HG03159 (cell line): ENCODE results near the gene SAMD4B.
"Not testable (repeated sequence)": the region's sequence is repeated elsewhere in the genome, so short reads cannot be mapped to it uniquely, and the experiment has no call there.

Source experiments
- ATAC-seq: cut with Tn5 transposase; IDR thresholded peaks from one replicate; pipeline ENCODE4 v1.9.1; 2021; ENCODE audit warnings: mild to moderate bottlenecking, moderate library complexity; ENCODE audit not compliant: unreplicated experiment

Gene SAMD4B

DNA sequence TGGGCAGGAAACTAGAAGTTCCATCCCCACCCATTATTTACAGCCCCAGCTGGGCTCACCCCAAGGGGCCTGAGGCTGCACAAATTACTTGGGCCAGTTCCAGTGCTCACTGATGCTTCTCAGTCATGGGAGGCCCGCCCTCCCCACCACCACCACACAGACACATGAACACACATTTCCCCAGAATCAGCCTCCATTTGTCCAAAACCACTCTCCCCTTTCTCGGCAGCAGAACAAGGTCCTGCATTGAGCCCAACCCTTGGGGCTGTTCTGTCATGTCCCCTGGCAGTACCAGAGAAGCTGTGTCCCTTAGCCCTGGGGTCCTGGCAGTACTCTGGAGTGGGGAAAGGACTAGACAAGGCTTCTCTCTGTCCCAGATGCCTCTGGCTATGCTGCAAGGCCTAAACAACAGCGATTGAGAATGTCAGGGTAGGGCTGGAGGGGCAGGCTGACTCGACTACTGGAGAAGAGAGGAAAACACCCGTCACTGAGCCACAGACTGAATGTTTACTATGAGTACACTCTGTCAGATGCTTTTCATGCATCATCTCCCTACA, 21.8 kb downstream of the SAMD4B start:
- no peak for ATAC-seq

DNA sequence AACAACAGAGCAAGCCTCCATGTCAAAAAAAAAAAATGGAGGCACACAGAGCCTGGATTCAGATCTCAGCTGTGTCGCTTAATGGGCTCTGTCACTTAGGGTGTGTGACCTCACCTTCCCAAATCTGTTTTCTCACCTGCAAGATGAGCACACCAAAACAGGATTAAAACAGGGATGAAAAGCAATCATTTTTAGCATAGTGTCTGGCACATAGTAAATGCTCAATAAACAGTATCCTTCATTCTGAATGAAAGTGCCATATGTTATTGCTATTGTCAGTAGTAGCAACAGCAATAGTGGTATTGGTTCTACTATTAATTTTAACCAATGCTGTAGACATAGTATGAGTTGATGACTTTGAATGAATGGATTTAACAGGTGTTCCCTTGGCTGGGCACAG, 23.3 kb downstream of the SAMD4B start:
- no peak for ATAC-seq

DNA sequence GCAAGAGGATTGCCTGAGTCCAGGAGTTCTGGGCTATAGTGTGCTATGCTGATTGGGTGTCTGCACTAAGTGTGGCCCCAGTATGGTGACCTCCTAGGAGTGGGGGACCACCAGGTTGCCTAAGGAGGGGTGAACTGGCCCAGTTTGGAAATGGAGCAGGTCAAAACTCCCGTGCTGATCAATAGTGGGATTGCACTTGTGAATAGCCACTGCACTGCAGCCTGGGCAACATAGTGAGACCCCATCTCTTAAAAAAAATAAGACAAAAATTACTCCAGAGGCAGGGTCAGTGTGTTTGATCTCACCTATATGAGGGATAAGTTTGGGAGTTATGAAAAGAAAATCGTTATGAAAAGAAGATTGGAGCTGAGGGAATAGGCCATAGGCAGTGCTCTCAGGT, 27.0 kb downstream of the SAMD4B start:
- ATAC-seq = no peak

DNA sequence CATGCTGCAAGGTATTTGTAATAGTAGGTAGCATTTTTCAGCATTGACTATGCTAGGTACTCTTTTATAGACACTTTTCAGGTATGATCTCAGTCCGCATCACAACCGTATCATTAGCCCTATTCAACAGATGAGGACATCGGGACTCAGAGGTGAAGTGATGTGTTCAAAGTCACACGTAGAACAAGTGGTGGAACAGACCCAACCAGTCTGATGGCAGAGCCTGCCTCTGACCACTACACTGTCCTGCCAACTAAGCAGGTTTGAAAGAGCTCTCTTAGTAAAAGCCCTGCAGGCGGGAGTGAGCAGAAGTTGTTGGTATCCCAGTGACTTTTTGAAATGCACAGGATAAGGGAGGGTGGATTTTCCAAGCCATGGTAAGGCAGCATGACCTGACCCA, 28.5 kb downstream of the SAMD4B start:
- ATAC-seq = no peak

DNA sequence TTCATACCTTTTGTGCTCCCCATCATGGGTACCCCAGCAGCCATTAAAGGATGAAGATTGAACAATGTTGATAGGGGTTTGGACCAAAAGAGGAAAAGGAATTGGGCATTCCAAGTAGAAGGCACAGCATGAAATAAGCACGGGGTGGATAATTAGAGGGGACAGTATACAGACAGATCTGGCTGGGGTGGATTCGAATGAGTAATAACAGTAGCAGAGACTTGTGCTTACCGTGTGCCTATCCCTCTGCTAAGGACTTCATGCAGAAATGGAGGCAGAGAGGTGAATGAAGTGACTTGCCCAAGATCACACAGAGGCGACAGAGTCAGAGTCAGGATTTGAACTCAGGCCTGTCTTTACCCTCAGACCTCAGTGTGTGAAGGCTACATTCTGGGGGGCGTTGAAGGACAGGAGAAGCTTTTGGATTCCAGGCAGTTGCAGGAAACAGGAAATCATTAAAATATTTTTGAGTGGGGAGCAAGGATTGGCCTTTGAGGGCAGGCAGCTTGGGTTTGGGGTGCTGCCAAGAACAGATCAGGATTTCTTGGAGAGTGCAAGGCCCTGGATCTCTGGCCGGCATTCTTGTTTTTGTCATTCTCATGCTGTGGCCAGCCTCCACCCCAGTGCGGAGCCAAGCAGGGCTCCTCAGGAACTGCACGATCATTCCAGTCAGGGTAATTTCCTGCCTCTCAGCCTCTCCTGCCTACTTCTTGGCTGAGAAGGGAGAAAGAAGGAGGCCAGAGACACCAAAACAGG, 30.0 kb downstream of the SAMD4B start:
- ATAC-seq = no peak

DNA sequence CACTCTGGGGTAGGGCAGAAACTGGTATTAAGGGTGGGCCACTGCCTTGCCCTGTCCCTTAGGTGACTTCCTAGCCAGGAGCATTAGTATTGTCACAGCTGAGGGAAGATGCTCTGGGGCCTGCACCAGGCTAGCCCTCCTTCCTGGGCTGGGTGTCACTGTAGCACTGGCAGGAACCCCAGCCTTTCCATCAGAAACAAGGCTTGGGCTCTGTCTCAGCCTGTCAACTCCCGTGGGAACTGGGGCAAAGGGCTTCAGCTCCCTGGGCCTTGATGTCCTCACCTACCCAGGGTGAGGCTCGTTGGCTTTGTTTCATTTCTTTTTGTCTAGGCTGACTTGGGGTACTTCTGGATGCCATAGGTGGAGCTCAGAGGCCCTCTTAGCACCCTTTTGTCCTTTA, 30.7 kb downstream of the SAMD4B start:
- no peak for ATAC-seq

DNA sequence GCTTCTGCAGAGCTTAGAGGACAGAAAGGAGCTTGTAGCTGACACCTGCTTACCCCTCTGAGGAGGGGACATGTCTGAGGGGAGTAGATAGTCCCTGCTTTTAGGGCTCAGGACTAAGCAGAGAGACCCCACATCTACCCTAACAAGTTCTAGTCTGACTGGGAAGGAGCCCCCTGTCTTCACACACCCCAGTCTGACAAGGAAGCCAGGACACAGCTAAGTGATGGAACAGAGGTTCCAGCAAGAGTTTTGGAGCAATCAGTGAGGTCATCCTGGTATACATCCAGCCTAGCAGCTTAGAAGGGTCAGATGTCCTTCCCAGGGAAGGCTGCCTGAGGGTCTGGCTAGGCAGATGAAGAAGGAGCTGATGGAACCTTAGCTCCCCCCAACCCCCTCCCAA, 33.7 kb downstream of the SAMD4B start:
- ATAC-seq = no peak

DNA sequence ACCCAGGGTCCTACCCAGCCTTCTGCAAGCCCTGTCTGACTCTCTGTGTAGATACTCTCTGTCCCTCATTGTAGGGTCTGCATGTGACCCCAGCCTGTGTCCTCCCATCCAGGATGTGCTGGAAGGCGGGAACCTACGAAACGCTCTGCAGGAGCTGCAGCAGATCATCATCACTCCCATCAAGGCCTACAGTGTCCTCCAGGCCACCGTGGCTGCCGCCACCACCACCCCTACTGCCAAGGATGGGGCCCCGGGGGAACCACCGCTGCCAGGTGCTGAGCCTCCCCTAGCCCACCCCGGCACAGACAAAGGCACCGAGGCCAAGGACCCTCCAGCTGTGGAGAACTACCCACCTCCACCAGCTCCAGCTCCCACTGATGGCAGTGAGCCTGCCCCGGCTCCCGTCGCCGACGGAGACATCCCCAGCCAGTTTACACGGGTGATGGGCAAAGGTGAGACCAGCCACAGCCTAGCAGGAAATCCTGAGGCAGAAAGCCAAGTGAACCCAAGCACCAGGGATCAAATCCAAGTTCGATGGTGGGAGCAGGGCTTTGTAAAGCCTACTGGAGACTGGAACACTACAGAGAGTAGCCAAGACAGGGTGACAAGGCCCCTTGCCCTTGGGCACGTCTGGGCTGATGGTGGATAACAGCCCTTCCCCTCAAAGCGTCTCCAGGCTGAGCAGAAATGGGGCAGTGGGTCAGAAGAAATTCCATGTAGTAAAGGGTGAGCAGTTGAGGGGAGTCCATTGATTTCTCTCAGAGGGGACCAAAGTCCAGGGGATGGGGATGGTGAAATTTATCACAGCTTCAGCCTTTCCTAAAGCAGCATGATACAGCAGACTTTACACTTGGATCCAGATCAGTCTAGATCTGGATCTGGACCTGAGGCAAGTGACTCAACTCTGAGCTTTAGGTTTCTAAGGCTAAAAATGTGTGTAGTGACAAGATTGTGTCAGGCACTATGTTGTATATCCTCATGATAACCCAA, 35.4 kb downstream of the SAMD4B start:
- ATAC-seq = no peak

DNA sequence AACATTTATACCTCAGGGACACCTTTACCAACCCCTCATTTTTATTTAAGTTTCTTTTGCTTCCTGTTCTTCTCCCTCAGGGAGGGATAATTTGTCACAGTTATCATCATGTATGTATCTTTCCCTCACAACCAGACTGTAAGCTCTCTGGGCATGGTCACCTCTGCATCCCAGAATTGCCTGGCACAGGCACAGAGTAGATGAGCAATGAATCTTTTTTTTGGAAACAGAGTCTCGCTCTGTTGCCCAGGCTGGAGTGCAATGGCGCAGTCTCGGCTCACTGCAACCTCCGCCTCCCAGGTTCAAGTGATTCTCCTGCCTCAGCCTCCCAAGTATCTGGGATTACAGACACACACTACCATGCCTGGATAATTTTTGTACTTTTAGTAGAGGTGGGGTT, 37.1 kb downstream of the SAMD4B start:
- not testable (repeated sequence) for ATAC-seq

DNA sequence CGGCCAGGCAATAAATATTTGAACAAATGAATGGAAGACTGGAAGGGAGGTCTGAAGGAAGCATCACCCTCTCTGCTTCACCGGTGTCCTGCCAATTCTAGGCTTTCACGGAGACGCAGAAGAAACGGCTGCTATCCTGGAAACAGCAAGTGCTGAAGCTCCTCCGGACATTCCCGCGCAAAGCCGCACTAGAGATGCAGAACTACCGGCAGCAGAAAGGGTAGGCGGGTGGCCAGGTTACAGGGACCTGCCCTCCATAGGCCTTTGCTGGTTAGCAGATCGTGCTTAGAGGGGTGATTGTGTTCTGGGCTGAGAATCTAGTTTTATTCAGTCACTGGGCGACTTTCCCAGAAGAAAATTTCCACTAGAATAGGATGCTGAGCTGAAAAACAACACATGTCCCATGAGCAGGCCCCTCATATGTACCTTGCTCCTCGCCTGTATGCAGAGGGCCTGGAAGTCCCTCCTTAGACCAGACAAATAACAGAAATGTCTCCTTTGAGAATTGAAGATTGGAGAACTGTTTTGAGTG, 37.7 kb downstream of the SAMD4B start:
- ATAC-seq = no peak

DNA sequence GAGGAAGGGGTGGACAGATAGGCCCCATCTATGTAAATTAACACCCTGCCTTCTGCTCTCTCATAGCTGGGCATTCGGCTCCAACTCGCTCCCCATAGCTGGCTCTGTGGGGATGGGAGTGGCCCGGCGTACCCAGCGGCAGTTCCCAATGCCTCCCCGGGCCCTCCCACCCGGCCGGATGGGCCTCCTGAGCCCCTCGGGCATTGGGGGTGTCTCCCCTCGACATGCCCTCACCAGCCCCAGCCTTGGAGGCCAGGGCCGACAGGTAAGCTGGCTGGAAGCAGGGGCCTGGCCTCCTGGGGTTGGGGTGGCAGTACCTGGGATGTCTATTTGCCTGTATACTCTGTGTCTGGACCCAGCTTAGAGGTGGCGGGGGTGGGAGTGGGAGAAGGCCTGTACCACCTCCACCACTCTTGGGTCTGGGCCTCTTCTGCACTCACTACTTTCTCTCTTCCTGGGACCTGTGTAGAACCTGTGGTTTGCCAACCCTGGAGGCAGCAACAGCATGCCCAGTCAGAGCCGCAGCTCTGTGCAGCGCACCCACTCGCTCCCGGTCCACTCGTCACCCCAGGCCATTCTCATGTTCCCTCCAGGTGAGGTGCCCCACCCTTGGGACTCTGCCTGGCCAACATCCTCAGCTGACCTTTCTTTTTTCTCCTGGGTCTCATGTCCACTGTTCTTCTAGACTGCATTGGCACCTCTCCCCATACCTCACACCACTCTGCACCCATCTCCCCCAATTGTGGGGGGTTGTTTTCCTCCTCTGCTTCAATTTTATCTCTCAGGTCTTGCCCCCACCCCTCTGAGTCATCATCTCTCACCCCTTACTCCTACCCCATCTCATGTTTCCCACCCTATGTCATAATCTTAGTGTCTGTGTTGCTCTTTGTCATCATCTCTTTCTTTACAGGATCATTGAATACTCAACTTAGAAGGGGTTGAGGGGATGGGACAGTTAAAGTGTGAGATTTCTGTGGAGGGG, 38.6 kb downstream of the SAMD4B start:
- no peak for ATAC-seq

DNA sequence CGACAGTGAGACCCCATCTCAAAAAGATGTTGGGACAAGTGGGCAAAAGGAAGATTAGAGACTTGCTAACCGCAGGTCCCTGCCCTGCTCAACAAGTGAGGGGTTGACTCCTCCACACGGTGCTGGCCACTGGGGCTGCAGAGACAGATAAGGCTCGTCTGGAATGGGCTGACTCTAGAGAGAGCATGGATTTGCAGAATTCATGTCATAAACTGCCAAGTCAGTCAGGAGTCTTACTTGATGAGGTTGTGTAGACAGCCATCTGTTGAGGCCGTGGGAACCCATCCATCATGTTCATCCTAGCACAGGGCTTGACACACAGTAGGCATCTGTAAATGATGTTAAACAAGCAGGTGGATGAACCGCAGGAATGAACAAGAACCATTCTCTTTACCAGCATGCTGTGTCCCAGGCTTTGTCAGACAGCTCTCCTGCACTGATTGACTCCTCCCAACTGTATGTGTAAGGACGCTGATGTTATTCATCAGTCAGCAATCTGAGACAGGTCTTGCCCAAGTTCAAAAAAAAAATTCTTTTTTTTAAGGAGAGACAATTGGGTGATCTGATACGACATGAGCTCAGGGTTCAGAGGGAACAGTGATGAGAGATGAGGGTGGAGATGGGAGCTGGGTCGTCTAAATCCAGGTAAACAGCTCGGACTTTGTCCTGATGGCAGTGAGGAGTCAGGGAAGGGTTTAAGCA, 39.8 kb downstream of the SAMD4B start:
- no peak for ATAC-seq

DNA sequence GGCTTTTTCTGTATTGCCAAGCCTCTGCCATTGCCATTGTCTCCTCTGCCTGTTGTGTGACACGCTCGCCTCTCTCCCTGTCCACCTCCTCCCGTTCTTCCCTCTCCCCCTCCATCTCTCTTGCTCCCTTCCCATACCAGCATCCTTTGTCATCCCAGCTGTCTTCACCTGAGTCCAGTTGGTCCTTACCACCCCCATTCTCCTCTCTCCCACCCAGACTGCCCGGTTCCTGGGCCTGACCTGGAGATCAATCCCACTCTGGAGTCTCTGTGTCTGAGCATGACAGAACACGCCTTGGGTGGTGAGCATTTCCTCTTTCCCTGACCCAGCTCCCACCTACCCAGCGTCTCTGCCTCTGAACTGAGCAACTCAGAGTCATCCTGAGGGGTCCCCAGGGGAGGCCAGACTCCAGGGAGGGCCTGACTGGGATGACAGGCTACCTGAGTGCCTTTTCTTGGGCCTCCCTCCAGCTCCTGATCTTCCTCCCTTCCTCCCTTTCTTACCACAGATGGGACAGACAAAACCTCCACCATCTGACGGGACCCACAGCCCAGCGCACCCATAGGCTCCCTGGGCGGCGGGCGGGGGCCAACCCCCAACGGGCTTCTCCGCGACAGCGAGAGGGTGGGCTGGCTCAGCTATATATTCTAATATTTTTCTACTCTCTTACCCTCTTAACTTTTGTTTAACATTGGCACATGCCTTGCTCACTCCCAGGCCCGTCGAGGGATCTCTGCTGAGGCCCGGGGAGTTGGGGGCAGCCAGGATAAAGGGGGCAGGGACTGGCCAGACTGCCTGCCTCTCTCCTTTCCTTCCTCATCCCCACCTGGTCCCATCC, 41.0 kb downstream of the SAMD4B start:
- ATAC-seq = no peak

DNA sequence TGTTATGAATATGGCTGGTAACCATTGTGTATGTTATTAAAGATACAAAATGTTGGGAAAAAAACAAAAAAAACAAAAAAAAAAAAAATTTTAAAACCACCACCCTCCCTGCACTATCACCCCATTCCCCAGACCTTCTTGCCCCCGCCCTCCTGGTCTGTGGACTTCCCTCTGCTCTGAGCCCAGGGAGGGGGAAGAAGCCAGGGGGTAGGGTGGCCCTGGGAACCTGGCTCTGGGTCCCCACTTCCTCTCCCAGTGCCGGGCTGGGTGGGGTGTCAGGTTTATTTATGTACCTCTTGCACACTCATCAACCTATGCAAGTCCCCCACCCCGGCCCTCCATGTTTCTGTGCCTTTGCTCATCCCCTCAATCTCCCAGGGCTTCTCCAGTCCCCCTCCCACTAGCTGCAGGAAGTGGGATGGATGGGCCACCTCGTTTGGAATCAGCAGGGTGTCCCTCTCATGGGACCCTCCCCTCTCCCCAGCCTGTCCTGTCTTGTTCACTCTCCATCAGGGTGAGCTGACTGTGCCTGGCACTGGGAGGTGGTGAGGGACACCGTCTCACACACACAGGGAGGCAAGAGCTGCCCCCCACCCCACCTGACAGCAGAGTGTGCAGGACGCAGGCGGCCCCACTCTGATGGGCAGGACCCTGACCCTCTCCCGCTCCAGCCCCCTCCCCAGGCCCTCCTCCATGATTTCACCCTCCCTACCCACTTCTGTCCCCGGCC, 42.8 kb downstream of the SAMD4B start:
- ATAC-seq = no peak

DNA sequence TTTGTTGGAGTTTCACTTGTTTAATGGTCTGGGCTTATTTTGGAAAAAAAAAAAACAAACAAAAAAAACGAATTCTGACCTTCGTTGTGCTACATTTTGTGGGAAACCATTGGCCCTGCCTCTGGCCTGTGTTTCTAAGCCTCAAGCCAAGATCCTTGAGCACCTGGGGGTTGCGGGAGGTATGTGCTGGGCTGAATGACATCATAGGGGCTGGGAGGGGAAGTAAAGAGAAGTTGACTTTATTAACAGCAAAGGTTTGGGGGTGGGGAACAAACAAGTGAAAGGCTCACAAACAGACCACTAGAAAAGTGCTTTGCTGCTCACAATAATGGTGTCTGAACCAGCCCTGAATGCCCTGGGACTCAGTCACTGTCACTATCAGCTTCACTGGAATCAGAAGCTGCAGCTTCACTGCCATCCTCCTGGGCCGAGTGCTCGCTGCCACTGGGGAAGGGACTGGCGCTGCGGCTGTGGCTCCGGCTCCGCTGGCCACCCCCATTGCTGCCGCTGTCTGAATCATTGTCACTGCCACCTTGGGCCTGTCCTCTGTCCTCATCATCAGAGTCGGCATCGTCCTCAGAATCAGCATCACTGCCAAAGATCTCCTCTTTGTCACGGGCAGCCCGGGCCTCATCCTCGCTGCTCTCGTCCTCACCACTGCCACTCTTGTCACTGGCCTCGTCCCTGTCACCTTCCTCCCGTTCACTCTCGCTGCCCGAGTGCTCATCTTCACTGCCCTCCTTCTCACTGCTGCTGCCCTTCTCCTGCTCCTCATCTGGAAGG, 43.6 kb downstream of the SAMD4B start:
- ATAC-seq = no peak

DNA sequence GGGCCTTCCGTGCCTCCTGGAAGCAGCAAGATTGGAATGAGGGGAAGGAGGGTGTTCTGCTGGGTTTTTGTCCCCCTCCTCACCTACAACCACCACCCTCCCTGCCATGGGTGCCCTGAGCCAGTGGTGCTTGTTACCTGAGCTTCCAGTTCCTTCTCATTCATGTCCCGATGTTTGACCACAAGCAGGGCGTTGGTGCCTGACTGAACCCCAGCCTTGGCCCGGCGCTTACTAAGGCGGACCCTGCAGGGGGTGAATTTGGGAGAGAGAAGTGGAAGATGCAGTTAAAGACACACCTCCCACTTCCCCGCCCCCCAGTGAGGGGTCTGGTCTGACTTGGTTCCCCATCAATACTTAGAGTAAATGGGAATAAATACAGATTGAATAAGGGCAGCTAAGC, 44.3 kb downstream of the SAMD4B start:
- no peak for ATAC-seq

DNA sequence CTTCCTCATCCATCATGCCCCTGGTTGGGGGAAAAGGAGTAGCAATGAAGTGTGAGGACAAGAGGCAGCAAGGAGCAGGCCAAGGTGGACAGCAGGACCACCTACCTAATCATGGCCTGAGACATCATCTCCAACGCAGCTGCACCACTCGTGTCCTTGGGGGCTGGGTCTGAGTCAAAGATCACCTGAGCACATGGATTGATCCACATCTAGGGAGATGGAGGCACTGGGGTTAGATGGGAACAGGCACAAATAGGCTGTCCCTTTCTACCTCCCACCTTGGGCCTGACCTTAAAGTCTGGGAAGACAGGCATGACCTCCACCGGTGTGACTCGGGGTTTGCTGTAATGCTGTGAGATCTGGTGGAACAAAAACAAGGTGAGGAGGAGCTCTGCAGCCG, 46.4 kb downstream of the SAMD4B start:
- no peak for ATAC-seq
